ENCODE results near the gene MUC6. TPM values are rescaled to one million over a fixed set of nuclear protein-coding genes. Genes with fewer than 3 reads are reported as not detected.
"Not testable (repeated sequence)": the region's sequence is repeated elsewhere in the genome, so short reads cannot be mapped to it uniquely, and the experiment has no call there.

The MUC6 gene
- total RNA-seq, 1 donor from 2014 or later = not detected

- peaks cover 6% of the 10 kb centered on the region for H3K36me3 ChIP-seq
- TF ChIP-seq CTCF (IDR thresholded peaks at IDR 0.05) = no peak
- no peaks in the 10 kb centered on the region for H3K27me3 ChIP-seq
- no peaks in the 10 kb centered on the region for H3K4me1 ChIP-seq
- no peak overlapping the region for H3K4me3 ChIP-seq
- H3K9me3 ChIP-seq = no peaks in the 10 kb centered on the region
- intact Hi-C loops (cut with DNase I) = no loop called here
- H3K27ac ChIP-seq = no peak overlapping the region
- DNase-seq (no peak), ATAC-seq (peak; percentile 15)
Measured at GRCh38 chr11:1017269-1018005, 19.1 kb downstream of the MUC6 start.

- peak; percentile 19 for ATAC-seq
- DNase-seq; intact Hi-C loops (cut with DNase I); H3K4me3 ChIP-seq; H3K27ac ChIP-seq; H3K27me3 ChIP-seq; H3K4me1 ChIP-seq; H3K9me3 ChIP-seq: not testable (repeated sequence)
- H3K36me3 ChIP-seq = peaks cover 13% of the 10 kb centered on the region
Measured at GRCh38 chr11:1016610-1017126, 19.9 kb downstream of the MUC6 start.

GRCh38 chr11:1015826-1016545 is 20.5 kb downstream of the MUC6 start:
- intact Hi-C loops (cut with DNase I) = no loop called here
- Histone ChIP-seq H3K27ac (no peak overlapping the region), H3K4me1 (no peaks in the 10 kb centered on the region), H3K9me3 (no peaks in the 10 kb centered on the region), H3K4me3 (no peak overlapping the region), H3K36me3 (peaks cover 20% of the 10 kb centered on the region), H3K27me3 (no peaks in the 10 kb centered on the region)
- TF ChIP-seq CTCF (IDR thresholded peaks at IDR 0.05) = no peak
- DNase-seq (no peak), ATAC-seq (peak; percentile 12)

- ATAC-seq (no peak), DNase-seq (no peak)
- no peaks in the 10 kb centered on the region for H3K9me3 ChIP-seq
- no peaks in the 10 kb centered on the region for H3K27me3 ChIP-seq
- intact Hi-C loops (cut with DNase I) = no loop called here
- no peak overlapping the region for H3K27ac ChIP-seq
- H3K4me1 ChIP-seq = no peaks in the 10 kb centered on the region
- H3K36me3 ChIP-seq = peaks cover 29% of the 10 kb centered on the region
- no peak for TF ChIP-seq CTCF (IDR thresholded peaks at IDR 0.05)
- H3K4me3 ChIP-seq = no peak overlapping the region
Measured at GRCh38 chr11:1015064-1015463, 21.5 kb downstream of the MUC6 start.

- no peak for TF ChIP-seq CTCF (IDR thresholded peaks at IDR 0.05)
- Histone ChIP-seq H3K27me3 (no peaks in the 10 kb centered on the region), H3K4me3 (no peak overlapping the region), H3K4me1 (no peaks in the 10 kb centered on the region), H3K9me3 (no peaks in the 10 kb centered on the region), H3K36me3 (peaks cover 37% of the 10 kb centered on the region), H3K27ac (no peak overlapping the region)
- intact Hi-C loops (cut with DNase I) = no loop called here
- ATAC-seq (no peak), DNase-seq (no peak)
Measured at GRCh38 chr11:1014276-1014675, 22.2 kb downstream of the MUC6 start.

GRCh38 chr11:1013631-1013935 is 22.9 kb downstream of the MUC6 start:
- no peak for TF ChIP-seq CTCF (IDR thresholded peaks at IDR 0.05)
- Histone ChIP-seq H3K9me3 (no peaks in the 10 kb centered on the region), H3K27me3 (no peaks in the 10 kb centered on the region), H3K36me3 (peaks cover 43% of the 10 kb centered on the region), H3K27ac (no peak overlapping the region), H3K4me1 (no peaks in the 10 kb centered on the region), H3K4me3 (no peak overlapping the region)
- intact Hi-C loops (cut with DNase I) = no loop called here
- DNase-seq (no peak), ATAC-seq (no peak)
